Stimulated activated memory B cell treated with anti-CD40 and anti-IgM and Interleukin-4, amounts not matched to agents 10 μg/mL and 1 μg/mL and 100 μg/mL, for 72 hours (primary cell): Measurements from ENCODE around the gene SLC27A2.
"Not testable (repeated sequence)": the region's sequence is repeated elsewhere in the genome, so short reads cannot be mapped to it uniquely, and the experiment has no call there.

ENCODE experiments used
- ATAC-seq: fragments of 150-1000 bp; cut with Tn5 transposase; 2 replicates; pipeline ENCODE4 v1.10.0; 2021
- H3K27ac Mint-ChIP-seq: one replicate; pipeline ENCODE4 v1.8.0; 2022; ENCODE audit warnings: mild to moderate bottlenecking, mixed read lengths
- H3K27me3 Mint-ChIP-seq: one replicate; pipeline ENCODE4 v1.8.0; 2022; ENCODE audit warnings: mixed read lengths
- H3K36me3 Mint-ChIP-seq: one replicate; pipeline ENCODE4 v1.8.0; 2022; ENCODE audit warnings: mixed read lengths
- H3K4me1 Mint-ChIP-seq: one replicate; pipeline ENCODE4 v1.8.0; 2022; ENCODE audit warnings: mixed read lengths
- H3K4me3 Mint-ChIP-seq: one replicate; pipeline ENCODE4 v1.8.0; 2022; ENCODE audit warnings: mild to moderate bottlenecking, moderate library complexity, mixed read lengths
- H3K9me3 Mint-ChIP-seq: one replicate; pipeline ENCODE4 v1.8.0; 2022; ENCODE audit warnings: mixed read lengths

SLC27A2 gene

DNA sequence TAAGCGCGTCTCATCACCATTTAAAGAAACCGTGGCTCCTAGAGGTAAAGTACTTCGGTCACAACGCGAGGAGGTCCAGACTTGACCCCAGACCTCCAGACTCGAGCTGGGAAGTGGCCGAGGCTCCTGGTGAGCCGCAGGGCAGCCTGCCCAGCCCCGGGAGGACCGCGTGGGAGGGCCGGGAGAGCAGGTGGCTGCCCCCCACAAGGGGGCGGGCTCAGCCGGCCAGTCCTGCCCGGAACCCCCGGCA, at the start of gene SLC27A2:
Gene SLC27A2 (plus strand): TSS at position 228 of the 250 bp plus-strand sequence. CDS start 232 bp downstream, outside the sequence.
- Mint-ChIP-seq H3K27ac (peak within 1 kb of the TSS; percentile 82), H3K36me3 (no peaks in the 10 kb centered on the region), H3K4me3 (peak within 1 kb of the TSS; percentile 91), H3K27me3 (peaks cover 33% of the 10 kb centered on the region), H3K9me3 (no peaks in the 10 kb centered on the region), H3K4me1 (peaks cover 15% of the 10 kb centered on the region)
- no peak for ATAC-seq

DNA sequence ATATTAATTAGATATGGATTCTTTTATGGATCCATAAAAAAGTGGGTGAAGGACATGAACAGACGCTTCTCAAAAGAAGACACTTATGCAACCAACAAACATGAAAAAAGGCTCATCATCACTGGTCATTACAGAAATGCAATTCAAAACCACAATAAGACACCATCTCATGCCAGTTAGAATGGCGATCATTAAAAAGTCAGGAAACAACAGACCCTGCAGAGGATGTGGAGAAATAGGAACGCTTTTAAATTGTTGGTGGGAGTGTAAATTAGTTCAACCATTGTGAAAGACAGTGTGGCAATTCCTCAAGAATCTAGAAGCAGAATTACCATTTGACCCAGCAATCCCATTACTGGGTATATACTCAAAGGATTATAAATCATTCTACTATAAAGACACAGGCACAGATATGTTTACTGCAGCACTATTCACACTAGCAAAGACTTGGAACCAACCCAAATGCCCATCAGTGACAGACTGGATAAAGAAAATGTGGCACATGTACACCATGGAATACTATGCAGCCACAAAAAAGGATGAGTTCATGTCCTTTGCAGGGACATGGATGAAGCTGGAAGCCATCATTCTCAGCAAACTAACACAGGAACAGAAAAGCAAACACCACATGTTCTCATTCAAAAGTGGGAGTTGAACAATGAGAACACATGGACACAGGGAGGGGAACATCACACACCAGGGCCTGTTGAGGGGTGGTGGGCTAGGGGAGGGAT, 49.6 kb upstream of the SLC27A2 start:
- H3K4me1 Mint-ChIP-seq: peaks cover 26% of the 10 kb centered on the region
- H3K36me3 Mint-ChIP-seq, H3K27me3 Mint-ChIP-seq, H3K9me3 Mint-ChIP-seq, ATAC-seq, H3K4me3 Mint-ChIP-seq, H3K27ac Mint-ChIP-seq: not testable (repeated sequence)

DNA sequence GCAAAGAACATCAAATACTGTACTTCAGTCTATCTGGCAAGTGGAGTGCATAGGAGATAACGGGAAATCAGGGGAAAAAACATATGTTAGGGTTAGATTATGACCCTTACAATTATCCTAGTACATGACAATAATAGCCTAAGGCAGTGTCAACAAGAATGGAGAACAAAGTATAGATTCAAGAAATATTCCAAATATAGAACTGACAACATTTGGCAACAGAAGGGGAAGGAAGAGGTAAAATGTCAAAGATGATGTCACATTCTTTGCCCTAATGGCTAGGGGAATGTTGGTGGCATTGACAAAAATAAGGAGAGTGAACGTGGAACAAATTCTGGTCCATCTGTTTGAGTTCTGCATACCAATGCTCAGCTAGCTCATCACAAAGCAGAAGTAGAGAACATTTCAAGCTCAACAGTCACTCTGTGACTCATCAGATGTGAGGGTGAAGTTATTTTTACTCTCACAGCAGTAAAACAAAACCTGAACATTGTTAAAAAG, 47.4 kb upstream of the SLC27A2 start:
- Mint-ChIP-seq H3K27me3 (no peaks in the 10 kb centered on the region), H3K27ac (peak overlapping the region; percentile 91), H3K36me3 (no peaks in the 10 kb centered on the region), H3K4me1 (peaks cover 30% of the 10 kb centered on the region), H3K9me3 (peaks cover 4% of the 10 kb centered on the region), H3K4me3 (no peak overlapping the region)
- peak; percentile 81 for ATAC-seq

DNA sequence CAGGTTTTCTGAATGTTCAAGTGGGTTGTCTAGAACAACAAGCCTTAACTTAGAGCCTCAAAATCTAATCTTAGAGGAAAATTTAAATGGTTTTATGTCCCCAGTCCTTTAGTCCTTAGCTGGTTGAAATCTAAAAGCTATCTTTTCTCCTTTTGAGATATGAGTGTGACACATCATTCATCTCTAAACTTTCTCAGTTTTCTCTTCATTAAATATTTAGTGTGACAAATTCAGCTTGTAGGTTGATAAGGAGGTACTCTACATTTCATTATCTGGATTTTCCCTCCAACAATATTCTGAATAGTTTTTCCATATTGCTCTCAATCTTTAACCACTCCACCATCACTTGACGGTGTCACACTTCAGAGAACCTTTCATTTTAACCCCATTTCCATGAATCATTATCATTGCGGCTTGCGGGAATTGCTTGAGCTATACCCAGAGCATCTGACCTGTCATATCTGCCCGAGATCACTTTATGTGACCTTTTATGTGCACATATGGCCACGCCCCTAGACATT, 46.9 kb upstream of the SLC27A2 start:
- H3K9me3 Mint-ChIP-seq: peaks cover 4% of the 10 kb centered on the region
- no peaks in the 10 kb centered on the region for H3K36me3 Mint-ChIP-seq
- H3K27me3 Mint-ChIP-seq: no peaks in the 10 kb centered on the region
- H3K4me3 Mint-ChIP-seq: no peak overlapping the region
- H3K4me1 Mint-ChIP-seq: peaks cover 30% of the 10 kb centered on the region
- ATAC-seq: peak; percentile 83
- H3K27ac Mint-ChIP-seq: peak overlapping the region; percentile 91

DNA sequence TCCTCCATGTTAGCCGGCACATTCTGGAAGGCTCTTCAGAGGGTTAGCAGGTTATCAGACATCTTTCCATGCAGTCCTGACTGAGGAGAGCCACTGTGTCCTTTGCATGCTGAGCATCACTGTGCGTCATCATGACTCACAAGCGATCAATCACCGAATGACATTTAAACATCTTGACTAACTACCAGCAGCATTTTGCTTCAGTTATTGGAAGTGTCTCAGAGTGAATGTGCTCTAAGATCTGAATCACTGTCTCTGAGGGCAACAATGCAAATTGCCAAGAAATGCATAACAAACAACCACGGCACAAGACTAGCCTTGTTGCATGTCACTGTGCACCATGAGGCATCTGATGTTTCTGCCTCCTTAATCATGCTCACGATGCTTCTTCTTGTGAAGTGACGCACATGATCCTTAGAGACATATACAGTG, 44.6 kb upstream of the SLC27A2 start:
- Mint-ChIP-seq H3K36me3 (no peaks in the 10 kb centered on the region), H3K9me3 (no peaks in the 10 kb centered on the region), H3K4me1 (peaks cover 30% of the 10 kb centered on the region), H3K27ac (peak overlapping the region; percentile 65), H3K27me3 (no peaks in the 10 kb centered on the region), H3K4me3 (no peak overlapping the region)
- ATAC-seq: peak; percentile 42

DNA sequence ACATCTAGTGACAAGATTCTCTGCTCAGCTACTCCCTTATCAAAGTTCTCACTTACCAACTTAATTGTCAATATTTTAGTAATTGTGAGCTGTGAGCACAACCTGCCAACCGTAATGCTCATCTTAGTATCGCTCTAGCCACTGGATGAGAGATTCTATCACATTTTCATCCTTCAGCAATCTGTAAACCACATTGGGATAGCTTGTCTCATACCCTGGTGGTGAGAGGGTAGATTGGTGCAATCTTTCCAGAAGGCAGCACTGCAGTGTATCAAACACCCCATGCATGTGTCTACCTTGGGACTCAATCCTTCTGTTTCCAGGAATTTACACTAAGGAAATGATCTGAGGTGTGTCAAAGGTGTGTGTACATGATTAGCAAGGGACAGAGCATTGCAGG, 44.1 kb upstream of the SLC27A2 start:
- ATAC-seq: no peak
- Mint-ChIP-seq H3K4me3 (no peak overlapping the region), H3K27me3 (no peaks in the 10 kb centered on the region), H3K9me3 (no peaks in the 10 kb centered on the region), H3K27ac (peak overlapping the region; percentile 65), H3K36me3 (no peaks in the 10 kb centered on the region), H3K4me1 (peaks cover 30% of the 10 kb centered on the region)

DNA sequence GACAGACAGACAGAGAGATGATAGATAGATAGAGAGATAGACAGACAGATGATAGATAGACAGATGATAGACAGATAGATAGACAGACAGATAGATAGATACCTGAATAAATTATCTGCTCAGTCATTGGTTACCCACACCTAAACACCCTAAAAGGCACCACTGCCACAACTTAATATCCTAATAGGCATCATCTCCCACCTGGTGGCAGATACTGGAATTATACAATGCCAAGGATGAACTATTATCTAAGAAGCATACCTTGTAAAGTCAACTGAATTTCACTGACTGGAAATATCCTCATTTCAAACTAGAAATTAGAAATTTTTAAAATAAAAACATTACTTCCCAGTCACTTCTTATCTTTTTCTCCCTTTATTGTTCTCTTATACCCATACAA, 43.6 kb upstream of the SLC27A2 start:
- H3K27ac Mint-ChIP-seq: no peak overlapping the region
- H3K4me3 Mint-ChIP-seq: no peak overlapping the region
- H3K4me1 Mint-ChIP-seq: peaks cover 30% of the 10 kb centered on the region
- H3K27me3 Mint-ChIP-seq: no peaks in the 10 kb centered on the region
- no peaks in the 10 kb centered on the region for H3K9me3 Mint-ChIP-seq
- no peaks in the 10 kb centered on the region for H3K36me3 Mint-ChIP-seq
- no peak for ATAC-seq

DNA sequence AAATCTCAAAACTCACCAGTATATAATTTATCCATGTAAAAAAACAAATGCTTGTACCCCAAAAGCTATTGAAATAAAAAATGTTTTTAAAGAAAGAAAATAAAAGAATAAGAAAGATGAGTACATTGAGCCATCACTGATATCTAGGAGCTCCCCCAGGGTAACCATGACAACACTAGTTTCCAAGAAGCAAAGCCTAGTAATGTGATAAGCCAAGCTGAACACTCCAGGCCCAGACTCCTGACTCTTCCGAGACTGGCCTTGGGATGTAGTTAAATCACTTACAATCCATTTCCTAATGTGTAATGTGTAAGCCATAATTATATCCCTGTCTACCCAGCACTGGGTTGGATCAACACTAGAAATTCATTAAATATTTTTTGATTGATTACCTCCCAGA, 41.9 kb upstream of the SLC27A2 start:
- peaks cover 32% of the 10 kb centered on the region for H3K4me1 Mint-ChIP-seq

DNA sequence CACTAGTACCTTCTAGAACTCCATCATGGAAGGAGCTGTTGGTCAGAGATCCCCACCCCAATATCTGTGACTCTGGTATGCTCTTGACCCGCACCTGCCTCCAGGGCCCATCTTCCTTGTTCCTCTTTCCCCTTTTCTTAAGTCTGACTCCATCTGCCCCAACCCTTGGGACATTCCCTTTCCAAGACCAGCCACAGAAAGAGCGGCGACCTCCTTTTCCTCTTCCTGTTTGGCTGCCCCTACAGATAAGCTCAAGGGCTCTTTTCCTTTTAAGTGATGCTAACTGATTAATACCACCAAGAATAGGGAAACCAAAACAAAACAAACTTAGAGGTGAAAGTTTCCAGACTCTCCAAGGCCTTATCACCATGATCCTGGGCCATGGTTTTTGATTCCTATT, 41.0 kb upstream of the SLC27A2 start:
- Mint-ChIP-seq H3K4me3 (no peak overlapping the region), H3K36me3 (no peaks in the 10 kb centered on the region), H3K27ac (peak overlapping the region; percentile 53), H3K4me1 (peaks cover 29% of the 10 kb centered on the region), H3K9me3 (peaks cover 4% of the 10 kb centered on the region), H3K27me3 (no peaks in the 10 kb centered on the region)
- no peak for ATAC-seq

More for the DNA sequence above, 41.9 kb upstream of the SLC27A2 start:
- Mint-ChIP-seq H3K9me3 (peaks cover 4% of the 10 kb centered on the region), H3K36me3 (no peaks in the 10 kb centered on the region), H3K27me3 (no peaks in the 10 kb centered on the region), H3K27ac (no peak overlapping the region), H3K4me3 (no peak overlapping the region)
- no peak for ATAC-seq

DNA sequence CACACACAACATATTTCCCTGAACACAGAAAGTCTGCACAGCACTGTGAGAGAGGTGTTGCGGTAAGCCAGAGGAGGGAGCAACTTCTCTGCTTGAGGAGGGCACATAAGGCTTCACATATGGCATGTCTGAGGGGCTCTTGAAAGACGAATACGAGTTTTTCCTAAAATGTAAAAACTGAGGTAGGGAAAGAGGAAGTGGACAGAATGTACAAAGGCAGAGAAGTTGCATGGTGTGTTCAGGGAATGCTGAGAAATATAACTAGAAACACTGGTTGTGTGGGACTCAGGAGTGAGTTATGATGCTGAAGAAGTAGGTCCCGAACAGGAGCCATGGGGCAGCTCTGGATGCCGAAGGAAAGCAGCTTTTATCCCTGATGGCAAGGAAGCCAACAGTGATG, 40.1 kb upstream of the SLC27A2 start:
- peaks cover 4% of the 10 kb centered on the region for H3K9me3 Mint-ChIP-seq
- H3K4me3 Mint-ChIP-seq: no peak overlapping the region
- H3K27me3 Mint-ChIP-seq: no peaks in the 10 kb centered on the region
- peaks cover 22% of the 10 kb centered on the region for H3K4me1 Mint-ChIP-seq
- H3K27ac Mint-ChIP-seq: no peak overlapping the region
- no peaks in the 10 kb centered on the region for H3K36me3 Mint-ChIP-seq
- ATAC-seq: no peak

DNA sequence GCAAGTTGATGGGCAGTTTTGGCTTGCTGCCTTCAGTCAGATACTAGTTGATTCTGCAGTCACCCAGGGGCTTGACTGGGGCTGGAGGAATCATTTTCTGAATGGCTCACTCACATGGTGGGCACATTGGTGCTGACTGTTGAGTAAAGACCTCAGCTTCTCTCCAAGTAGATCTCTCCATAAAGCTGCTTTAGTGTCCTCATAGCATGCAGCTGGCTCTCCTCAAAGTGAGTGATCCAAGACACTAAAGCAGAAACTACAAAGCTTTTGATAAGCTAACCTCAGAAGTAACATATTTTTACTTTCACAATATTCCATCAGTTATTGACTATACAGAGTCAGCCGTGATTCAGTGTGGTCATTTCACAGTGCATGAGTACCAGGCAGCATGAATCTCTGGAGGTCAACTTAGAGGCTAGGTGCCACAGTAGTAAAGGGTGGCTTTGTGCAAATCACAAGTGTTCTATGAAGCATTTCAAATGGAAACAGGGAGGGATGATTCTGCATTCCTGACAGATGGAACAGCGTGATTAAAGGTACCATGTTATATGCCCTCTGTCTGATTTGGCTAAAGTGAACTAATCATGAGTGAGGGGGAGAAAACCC, 38.6 kb upstream of the SLC27A2 start:
- peaks cover 4% of the 10 kb centered on the region for H3K9me3 Mint-ChIP-seq
- H3K4me1 Mint-ChIP-seq: peaks cover 17% of the 10 kb centered on the region
- H3K4me3 Mint-ChIP-seq: no peak overlapping the region
- ATAC-seq: no peak
- H3K27ac Mint-ChIP-seq: no peak overlapping the region
- H3K36me3 Mint-ChIP-seq: no peaks in the 10 kb centered on the region
- no peaks in the 10 kb centered on the region for H3K27me3 Mint-ChIP-seq

DNA sequence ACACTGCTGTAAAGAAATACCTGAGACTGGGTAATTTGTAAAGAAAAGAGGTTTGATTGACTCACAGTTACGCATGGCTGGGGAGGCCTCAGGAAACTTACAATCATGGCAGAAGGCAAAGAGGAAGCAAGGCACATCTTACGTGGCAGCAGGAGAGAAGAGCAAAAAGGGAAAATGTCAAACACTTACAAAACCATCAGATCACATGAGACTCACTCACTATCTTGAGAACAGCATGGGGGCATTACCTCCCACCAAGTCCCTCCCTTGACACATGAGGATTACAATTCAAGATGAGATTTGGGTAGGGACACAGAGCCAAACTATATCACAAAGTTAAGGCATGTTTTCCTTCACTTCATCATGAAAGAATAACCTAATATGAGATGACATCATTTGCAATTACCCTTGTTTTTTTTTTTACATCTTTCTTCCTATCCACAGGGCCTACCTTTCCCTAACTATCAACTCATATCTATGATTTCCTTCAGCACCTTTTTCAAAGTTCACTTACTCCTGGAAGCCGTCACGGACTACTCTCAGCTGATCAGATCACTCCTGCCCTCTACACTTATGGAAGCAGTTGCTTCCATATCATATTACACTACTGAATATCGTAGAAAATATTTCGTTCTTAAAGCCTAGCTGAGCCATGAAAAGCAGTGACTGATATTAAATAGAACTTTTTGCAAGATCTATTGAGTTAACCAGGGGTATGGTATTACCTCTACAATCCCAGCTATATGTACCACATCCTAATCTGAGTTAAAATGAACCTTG, 37.5 kb upstream of the SLC27A2 start:
- no peak overlapping the region for H3K4me3 Mint-ChIP-seq
- peaks cover 17% of the 10 kb centered on the region for H3K4me1 Mint-ChIP-seq
- H3K9me3 Mint-ChIP-seq: peaks cover 4% of the 10 kb centered on the region
- ATAC-seq: no peak
- no peak overlapping the region for H3K27ac Mint-ChIP-seq
- no peaks in the 10 kb centered on the region for H3K27me3 Mint-ChIP-seq
- H3K36me3 Mint-ChIP-seq: no peaks in the 10 kb centered on the region

DNA sequence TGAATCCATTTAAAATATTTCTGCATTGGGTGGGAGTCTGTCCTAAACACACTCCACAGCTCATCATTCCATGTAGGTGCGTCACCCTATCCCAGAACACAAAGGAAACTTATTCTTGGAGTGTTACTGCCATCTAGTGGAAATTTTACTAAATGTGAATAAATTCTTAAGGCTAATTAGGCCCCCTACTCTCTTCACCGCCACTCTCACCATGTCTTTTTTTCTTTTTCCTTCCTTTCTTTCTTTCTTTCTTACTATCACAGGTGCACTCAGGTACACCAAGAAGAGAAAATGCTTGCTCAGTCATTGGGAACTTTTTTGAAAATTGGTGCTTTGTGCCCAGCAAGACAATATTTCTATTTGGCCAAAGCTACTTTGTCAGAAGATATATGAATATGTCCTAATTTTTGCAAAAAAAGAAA, 36.5 kb upstream of the SLC27A2 start:
- Mint-ChIP-seq H3K27ac (no peak overlapping the region), H3K4me3 (no peak overlapping the region), H3K36me3 (no peaks in the 10 kb centered on the region), H3K27me3 (no peaks in the 10 kb centered on the region), H3K9me3 (peaks cover 4% of the 10 kb centered on the region), H3K4me1 (peaks cover 17% of the 10 kb centered on the region)
- no peak for ATAC-seq

DNA sequence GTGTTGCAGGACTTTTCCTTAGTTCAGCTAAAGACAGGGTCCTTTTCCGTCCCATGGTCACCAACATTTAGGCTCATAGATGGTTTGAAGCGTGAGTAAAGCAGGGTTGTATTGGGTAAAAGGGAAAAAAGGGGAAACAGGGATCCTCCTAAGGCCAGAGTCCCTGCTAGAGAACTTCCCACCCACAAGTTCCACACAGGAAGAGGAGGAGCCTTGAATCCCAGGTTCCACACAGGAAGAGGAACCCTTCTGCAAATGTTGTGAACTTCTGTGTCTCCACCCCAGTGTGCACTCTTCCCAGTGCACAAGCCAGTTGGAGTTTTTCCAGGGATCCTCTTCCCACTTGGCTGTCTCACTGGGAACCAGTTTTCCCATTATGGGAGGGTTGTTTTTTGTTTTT, 35.4 kb upstream of the SLC27A2 start:
- no peak overlapping the region for H3K27ac Mint-ChIP-seq
- H3K36me3 Mint-ChIP-seq: no peaks in the 10 kb centered on the region
- H3K27me3 Mint-ChIP-seq: no peaks in the 10 kb centered on the region
- H3K9me3 Mint-ChIP-seq: peaks cover 4% of the 10 kb centered on the region
- ATAC-seq: no peak
- no peak overlapping the region for H3K4me3 Mint-ChIP-seq
- peaks cover 17% of the 10 kb centered on the region for H3K4me1 Mint-ChIP-seq

DNA sequence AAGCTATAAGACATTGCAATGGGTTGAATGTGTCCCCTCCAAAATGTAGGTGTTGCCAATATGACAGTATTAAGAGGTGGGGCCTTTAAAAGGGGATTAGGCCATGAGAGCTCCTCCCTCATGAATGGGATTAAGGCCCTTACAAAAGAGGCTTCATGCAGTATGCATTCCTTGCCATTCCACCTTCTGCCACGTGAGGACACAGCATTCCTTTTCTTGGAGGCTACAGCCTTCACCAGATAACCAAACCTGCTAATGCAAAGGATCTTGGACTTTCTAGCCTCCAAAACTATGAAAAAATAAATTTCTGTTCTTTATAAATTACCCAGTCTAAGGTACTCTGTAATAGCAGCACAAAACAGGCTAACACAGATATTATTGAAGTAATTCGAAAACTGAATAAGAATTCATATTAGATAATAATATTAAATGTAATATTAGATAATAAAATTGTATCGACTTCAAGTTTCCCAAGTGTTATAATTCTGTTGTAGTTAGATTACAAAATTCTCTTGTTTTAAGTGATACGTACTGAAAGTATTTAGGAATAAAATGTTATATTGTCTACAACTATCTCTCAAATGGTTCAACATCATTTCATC, 33.5 kb upstream of the SLC27A2 start:
- ATAC-seq: no peak
- H3K27me3 Mint-ChIP-seq: no peaks in the 10 kb centered on the region
- H3K36me3 Mint-ChIP-seq: no peaks in the 10 kb centered on the region
- H3K27ac Mint-ChIP-seq: no peak overlapping the region
- peaks cover 4% of the 10 kb centered on the region for H3K9me3 Mint-ChIP-seq
- no peak overlapping the region for H3K4me3 Mint-ChIP-seq
- H3K4me1 Mint-ChIP-seq: peaks cover 17% of the 10 kb centered on the region
